Stimulated activated CD8-positive, alpha-beta memory T cell treated with anti-CD3 and anti-CD28 coated beads, Interleukin-4, amount 100 ng/mL, for 4 hours (primary cell): ENCODE measurements around the gene APLN.

Experiments
- DNase-seq, 2 donors: peaks; one replicate each; pipeline ENCODE4 v3.0.0-alpha.2; 2020; ENCODE audit warnings: low read depth in 2 of 2, low spot score in 1 of 2

The APLN gene

DNA sequence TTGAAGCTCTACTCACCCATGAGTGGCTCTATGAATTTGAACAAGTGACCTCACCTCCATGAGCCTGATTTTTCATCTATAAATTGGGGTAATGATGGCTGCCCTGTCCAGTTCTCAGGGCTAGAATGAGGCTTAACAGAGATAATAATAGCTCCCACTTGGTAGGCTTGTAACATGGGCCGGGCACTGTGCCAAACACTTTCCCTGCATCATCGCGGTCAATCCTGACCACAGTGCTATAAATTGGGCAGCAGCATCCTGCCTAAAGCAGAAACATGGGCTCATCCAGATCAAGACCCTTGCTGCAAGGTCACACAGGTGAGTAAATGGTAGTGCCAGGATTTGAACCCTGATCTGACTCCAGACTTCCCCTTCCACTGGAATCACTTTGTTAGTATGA, 12.8 kb downstream of the APLN start:
- no peak for DNase-seq

DNA sequence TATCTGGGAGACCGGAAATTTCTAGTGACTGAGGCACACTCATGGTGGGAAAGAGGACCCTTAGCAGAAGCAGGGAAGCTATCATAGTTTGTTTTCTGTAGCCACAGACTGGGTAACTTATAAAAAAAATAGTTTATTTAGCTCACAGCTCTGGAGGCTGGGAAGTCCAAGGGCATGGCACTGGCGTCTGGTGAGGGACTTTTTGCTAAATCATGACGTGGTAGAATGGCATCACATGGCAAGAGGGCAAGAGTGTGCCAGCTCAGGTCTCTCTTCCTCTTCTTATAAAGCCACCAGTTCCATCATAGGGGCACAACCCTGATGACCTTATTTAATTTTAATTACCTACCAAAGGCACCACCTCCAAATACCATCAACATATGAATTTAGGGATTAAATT, 13.3 kb downstream of the APLN start:
- no peak for DNase-seq

- no peak for DNase-seq
These were observed 14.0 kb downstream of the APLN start for GRCh38 chrX:129640737-129641136.

DNA sequence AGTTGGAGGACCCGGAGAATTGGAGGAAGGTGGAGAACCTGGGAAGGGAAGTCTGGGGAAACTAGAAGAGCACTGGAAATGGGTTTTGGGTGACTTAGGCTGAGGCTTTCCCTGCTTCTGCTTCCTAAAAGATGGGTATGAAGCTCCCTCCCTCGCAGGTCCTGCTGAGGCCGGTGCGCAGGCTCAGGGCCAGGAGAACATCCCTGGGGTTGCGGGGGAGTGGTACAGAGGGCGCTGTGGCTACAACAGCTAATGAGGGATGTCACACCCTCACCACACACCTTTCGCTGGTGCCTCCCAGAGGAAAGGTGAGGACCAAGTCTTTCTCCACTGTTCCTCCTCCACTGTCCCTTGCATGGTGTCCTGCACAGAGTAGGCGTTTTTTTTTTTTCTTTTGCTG, 15.8 kb downstream of the APLN start:
- DNase-seq: no peak

DNA sequence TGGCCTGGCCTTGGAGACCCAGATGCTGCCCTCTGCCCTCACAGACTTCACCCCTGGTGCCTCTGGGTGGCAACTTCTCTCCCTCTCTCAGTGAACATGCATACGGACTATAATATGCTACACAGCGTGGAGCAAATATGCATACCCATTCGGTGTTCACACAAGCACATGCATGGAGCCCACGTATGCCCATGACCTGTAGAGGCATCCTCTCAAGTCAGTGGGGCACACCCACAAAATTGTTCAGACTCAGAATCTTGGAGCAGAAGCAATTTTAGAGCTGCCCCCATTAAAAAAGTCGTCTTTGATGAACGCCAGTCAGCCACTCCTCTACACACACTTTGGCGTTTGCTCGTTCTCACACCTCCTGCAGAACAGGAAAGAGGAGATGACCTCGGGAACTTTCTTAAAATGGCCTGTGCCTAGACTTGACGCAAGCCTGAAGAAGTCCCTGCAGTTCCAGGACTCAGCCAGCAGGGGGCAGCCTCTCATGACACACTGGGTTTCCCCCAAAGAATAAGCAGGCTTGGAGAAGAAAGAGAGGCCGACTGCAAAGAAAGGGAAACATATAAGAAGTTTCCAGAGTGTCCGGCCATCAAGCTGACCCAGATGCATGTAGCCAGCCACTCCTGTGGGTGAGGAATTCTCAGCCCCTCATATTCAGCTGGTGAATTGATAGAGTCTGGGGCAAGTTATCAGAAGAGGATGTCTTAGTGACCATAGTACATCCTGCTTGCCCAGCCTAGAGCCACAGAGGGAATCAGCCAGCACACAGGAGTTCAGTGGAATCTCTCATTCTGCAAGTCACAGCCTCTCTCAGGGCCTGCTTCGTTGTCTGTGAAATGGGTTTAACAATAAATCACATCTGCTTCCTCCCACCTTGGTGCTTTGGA, 17.3 kb downstream of the APLN start:
- DNase-seq: peak; percentile 41 to 49

DNA sequence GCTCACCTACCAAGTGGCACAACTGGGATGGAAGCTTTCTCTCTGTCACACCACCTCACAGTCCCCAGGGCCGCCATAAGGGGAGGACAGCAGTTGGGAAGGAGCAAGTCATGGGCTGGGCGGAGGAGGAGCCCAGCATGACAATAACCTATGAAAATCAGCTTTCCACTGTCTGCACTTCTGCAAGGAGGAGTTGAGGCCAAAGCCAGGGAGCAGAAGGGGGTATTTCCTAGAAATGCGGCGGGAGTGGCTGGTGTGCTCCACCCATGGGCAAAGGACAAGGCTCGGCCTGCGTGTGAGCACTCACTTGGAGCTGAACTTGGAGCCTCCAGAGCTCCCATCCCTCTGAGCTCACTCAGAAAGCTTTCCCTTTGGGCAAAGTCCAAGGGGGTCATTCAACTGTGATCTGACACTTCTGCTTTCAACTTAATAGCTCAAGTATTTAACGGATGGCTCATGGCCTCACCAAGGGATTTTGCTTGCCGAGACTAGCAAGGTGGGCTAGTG, 18.5 kb downstream of the APLN start:
- no peak for DNase-seq

GRCh38 chrX:129634541-129634940, 20.2 kb downstream of the APLN start:
- no peak for DNase-seq

DNA sequence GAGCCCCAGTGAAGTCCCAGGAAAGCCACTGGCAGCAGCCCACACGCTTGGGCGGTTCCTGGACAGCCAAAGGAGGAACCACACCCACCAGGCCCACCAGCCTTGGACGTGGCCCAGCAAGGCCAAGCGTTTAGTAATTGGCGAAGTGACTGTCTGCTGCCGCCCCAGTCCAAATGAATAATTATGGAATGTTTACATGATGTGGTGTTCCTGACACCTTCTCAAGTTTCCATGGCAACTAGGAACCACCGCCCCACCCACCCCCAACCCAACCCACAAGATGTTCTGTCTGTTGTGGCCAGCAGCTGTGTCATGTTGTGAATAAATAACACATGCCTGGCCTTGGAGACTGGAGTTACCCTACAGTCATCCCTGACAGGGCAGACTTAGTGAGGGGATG, 22.3 kb downstream of the APLN start:
- DNase-seq: no peak

- no peak for DNase-seq
These were observed 22.9 kb downstream of the APLN start for GRCh38 chrX:129631849-129632248.

- DNase-seq: no peak
These were observed 24.9 kb downstream of the APLN start for GRCh38 chrX:129629837-129630236.

DNA sequence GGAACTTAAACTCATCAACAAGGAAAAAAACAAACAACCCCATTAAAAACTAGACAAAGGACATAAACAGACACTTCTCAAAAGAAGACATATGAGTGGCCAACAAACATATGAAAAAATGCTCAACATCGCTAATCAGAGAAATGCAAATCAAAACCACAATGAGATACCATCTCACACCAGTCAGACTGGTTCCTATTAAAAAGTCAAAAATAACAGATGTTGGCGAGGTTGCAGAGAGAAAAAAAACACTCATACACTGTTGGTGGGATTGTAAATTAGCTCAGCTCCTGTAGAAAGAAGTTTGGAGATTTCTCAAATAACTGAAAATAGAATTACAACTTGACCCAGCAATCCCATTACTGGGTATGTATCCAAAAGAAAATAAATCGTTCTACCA, 28.7 kb downstream of the APLN start:
- DNase-seq: no peak

DNA sequence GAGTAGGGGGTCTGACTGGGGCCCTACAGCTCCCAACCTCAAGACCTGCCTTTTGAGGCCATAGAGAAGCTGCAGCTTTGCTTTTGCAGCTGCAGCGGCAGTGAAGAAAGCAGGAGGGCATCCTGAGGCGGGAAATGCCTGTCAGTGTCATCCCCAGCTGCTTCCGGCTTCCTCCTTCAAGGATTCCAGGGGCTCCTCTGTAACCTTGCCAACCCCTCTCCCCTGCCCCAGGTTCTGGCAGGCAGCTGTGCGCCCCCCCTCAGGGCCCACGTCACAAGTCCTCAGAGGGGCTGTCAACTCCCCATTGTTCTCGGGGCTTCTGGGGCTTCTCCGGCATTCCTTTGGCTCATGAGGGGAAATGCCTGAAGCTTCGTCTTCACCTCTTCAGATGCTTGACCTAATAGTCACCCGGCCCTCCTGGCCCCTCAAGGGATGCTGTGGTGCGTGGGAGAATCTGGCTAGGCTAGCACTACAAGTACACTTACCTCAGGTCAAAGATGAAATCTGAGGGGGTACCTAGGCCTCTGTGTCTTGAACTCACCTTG, 31.9 kb downstream of the APLN start:
- DNase-seq: no peak

- DNase-seq: no peak
These were observed 35.8 kb downstream of the APLN start for GRCh38 chrX:129618997-129619396.

DNA sequence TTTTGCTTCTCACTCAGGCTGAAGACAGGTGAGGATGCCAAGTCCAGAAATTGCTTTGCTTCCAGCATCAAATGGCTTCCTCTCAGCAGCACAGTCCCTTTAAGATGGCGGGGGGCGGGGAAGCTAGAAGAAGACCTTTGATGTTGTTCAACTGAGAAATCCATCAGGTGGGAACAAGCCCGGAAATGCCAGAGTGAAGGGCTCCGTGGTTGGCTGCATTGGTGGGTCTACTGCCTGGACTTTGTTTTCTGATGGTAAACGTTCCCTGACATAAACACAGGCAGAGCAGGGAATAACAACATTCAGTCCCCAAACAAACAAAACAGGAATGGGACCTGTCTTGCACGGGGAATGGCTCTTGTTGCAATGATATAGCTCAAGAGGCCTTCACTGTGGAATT, 37.3 kb downstream of the APLN start:
- no peak for DNase-seq

DNA sequence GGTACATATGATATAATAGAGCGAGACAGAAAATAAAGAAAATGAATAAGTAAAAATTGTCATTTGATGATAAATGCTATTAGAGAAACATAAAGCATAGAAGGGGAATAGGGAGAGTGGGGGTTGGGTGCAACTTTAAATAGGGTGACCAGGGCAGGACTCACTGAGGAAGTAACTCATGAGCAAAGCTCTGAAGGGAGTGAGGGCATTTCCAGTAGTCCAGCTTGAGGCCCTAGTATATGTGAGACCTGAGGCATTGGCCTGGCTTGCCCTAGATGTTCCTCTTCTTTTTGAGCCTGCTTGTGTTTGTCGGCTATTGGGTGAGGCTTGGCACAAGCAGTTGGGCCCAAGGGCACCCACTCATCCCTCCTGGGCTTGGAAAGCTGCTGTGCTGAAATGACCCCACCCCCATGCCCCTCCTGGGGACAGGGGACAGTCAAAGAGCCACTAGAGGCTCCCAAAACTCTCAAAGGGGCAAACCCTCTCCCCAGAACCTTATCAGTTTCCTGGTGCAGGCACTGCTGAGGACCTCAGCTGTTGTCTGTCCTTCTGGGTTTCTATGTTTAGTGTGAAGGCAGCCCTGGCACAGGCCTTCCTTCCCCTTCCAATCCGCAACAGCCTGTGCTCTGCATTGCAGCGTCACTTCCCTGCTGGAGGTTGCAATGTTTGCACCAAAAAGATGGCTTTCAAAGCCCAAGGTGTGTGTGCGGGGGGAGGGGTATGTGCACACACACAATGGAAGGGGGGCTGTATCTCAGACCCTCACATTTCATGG, 40.1 kb downstream of the APLN start:
- no peak for DNase-seq

DNA sequence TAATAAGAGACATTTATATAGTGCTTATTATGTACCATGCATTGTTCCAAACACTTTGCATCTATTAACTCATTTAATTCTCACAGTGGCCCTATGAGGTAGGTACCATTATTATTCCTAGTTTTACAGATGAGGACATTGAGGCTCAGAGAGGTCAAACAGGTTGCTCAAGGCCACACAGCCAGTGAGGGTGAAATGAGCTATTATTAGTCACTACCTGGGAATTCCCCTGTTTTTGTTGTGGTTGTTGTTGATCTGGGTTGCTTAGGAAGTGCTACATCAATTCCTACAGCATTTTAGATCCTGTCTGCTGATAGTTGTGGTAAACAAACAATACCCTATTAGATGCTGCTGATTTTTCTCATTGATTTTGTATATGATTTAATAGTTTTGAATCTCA, 41.2 kb downstream of the APLN start:
- no peak for DNase-seq

- no peak for DNase-seq
These were observed 42.4 kb downstream of the APLN start for GRCh38 chrX:129612396-129612795.

DNA sequence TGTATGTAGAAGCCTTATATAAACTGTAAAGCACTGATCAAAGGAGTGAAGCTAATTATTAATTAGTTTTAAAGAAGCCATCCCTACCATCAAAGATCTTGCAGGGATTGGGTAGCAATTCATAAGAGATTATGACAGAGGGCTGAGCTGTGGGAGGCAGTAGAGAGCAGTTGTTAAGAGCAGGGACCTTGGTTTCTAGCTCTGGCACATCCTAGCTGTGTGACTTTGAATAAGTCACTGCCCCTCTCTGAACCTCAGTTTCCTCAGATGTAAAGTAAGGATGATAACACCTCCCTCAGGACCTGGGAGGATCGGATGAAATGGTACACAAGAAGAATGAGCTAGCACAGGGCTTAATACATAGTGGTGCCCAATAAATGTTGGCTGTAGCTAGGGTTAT, 45.4 kb downstream of the APLN start:
- DNase-seq: no peak

- DNase-seq: no peak
These were observed 46.3 kb downstream of the APLN start for GRCh38 chrX:129608496-129608895.

- DNase-seq: peak; percentile 9 to 11
These were observed 47.8 kb downstream of the APLN start for GRCh38 chrX:129606918-129607317.

DNA sequence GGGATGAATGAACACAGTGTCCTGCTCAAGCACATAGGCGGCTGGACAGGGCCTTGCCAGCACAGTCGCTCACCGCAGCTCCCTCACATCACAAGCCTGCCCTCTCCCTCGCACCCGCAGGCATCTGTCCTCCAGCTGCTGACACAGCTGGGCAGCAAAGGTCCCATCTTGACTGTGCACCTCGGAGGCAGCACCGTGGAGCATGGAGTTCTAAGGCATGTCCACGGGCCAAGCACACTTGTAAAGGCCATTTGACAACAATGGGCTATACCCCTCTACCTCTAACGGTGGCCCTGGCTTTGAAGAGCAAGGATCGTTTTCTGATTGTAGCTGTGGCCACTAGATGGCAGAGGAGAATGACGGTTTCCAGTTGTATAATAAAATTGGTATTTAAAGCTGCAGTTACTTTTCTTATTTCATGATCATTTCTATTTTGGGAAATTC, 53.8 kb downstream of the APLN start:
- DNase-seq: no peak

GRCh38 chrX:129599996-129600395, 54.8 kb downstream of the APLN start:
- DNase-seq: no peak
